Measurements from ENCODE around the gene MINDY1.

DNA sequence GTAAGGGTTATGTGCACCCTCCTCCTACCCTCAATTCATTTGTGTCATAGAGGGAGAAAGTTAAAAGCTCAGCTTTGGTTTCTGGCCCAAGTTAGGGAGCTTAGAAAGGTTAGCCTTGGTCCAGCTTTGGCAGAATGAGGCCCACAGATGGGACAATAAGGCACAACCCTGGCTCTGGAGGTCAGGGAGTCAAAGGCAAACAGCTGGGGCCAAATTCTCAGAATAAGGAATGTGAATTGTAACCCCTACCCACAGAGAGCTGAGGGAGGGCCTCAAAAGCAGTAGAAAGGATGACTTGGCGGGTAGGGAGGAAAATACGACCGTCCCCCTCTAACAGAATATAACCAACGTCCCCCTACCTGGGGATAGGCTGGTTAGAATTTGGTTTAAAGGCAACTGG lies 41.1 kb downstream of the MINDY1 start:
- no peak for TF ChIP-seq POLR2A (IDR thresholded peaks at IDR 0.05)
- TF ChIP-seq, protein P1, sequence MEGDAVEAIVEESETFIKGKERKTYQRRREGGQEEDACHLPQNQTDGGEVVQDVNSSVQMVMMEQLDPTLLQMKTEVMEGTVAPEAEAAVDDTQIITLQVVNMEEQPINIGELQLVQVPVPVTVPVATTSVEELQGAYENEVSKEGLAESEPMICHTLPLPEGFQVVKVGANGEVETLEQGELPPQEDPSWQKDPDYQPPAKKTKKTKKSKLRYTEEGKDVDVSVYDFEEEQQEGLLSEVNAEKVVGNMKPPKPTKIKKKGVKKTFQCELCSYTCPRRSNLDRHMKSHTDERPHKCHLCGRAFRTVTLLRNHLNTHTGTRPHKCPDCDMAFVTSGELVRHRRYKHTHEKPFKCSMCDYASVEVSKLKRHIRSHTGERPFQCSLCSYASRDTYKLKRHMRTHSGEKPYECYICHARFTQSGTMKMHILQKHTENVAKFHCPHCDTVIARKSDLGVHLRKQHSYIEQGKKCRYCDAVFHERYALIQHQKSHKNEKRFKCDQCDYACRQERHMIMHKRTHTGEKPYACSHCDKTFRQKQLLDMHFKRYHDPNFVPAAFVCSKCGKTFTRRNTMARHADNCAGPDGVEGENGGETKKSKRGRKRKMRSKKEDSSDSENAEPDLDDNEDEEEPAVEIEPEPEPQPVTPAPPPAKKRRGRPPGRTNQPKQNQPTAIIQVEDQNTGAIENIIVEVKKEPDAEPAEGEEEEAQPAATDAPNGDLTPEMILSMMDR (IDR thresholded peaks at IDR 0.05) = no peak

All from breast epithelium (tissue), 3 donors.